Measurements from ENCODE around the gene STXBP6.

Gene STXBP6

DNA sequence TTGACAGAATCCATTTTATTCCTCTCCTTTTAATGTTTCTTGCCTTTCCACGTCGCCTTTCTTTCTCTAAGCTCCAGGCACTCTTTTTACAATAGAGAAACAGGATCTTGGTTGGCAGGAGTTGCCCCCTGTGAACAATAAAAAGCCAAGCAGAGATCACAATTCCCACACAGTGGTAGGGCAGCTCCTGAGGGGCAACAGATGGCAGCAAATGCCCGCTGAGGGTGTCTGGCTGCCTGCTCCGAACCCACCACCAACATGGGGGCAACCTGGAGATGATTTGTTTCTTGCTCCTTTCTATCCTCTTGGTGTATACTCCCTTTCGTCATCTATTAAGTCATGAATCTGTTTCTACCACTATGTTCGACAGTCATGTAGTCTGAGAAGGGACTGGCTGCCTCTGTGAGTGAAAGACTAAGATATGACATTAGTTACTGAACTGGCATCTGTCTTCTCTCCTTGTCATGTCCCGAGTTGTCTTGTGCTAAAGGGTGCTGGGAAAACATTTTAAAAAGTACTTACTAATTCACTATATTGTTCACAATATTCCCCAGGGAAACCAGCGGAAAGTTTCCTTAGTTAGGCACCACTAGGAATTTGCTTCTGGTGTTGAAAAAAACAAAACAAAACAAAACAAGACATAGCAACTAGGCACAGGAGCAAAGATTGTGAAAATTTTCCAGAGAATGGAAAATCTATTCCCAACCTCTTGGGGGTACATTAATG is 170.1 kb downstream of the STXBP6 start:
- no peak for DNase-seq

DNA sequence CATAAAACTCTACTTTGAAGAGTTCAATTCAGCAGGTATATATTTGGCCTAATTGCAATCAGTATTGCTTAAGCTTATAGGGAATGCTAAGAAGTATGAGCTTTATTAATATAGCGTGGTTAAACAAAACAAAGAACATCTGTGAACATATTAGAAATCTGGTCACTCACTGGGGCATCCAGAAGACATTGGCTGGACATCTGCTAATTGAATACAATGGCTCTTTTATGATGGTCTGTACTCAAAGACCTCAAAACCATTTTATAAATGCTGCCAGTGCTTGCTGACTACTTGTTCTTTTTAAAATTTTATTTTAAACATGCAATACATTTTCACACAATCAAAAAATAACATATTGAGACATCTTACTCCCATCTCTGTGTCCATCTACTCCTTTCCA is 173.0 kb downstream of the STXBP6 start:
- no peak for DNase-seq

DNA sequence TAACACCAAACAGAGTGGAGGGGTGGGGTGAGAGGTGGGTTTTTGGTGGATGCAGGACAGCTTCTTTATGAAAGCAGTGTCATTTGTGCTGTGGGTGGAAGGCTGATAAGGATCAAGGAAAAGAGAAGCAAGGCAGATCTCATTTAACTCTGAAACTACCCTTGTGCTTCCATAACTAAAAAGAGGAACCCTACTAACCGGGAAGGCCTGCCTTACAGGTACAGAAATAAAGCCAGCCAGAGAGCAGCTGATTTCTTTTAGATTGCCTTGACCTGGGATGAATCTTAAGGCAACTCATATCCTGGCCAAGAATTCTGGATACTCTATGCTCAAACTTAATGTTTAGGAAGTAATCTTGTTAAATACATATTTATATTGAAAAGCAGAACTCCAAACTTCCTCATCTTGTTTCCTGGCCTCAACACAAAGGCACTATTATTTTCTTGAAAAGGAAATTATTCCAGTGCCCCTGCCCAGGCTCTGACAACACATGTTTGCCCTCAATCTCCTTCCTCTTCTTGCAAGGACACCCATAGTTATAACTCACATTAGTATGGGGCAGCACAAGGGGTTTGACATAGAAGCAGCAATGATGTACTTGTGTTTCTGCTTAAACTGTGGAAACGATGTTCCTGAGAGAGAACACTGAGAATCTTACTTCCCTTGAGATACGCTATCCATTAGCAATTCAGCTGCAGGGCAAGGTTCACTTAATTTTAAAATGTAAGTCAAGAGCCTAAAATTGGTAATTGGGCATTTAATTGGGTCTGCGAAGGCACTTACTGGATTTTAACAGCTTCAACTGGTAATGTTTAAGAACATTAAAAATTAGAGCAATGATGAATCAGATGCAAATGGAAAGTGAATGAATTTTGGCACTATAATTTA is 173.7 kb downstream of the STXBP6 start:
- peak; percentile 99 for DNase-seq

DNA sequence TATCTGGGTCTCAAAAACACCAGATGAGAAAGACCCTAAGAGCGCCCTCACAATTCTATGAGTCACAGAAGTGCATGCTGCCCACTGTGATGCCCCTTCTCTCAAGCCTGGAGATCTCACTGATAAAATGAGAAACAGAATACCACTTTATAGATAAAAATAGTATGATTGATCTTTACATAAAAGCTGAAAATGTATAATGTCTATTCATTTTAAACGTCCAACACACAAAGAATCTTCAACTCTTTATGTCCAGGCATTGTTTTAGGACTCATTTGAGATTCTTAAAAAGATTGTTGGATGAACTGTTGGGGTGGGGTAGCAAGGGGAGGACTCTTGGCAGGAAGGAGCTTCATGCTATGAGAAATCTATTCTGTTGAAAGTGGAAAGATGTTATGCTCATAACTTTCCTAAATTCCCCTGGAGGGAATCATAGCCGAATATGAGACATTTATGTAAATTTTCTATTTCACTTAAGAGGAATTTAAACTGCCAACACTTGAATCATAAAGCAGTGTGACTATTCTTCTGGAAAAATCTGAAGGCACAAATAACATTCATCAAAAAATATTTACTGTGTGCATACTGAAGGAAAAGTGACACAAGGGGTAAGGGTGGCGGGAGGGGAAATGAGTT is 174.6 kb downstream of the STXBP6 start:
- no peak for DNase-seq

DNA sequence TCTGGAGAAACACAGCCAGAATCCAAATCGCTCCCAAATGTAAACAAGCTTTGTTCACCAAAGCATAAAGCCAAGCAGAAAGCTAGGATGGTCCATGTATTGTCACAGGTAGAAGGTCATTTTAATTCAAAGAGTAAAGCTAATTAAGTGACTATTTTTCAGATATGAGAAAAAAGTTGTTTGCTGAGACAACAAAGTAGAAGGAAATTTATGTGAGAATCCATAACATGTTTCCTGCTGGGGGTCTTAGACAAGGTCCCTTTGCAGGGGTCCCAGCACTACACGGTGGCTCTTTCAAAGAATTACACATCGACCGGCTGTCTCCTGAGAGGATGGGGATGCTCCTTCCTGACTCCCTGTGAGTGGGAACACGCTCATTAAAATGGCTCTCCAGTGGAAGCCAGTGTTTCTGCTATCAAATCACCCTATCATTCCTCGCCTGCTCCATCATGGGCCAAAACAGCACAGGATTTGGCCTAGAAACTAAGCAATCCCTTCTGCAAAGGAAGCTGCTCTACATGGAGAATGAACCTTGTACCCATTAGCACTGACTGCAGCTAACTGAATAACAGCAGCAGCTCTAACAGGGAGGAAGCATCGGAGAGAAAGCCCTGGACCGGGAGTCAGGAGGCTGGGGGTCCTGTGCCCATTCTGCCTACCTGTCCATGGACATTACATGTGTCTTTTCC is 175.3 kb downstream of the STXBP6 start:
- no peak for DNase-seq

DNA sequence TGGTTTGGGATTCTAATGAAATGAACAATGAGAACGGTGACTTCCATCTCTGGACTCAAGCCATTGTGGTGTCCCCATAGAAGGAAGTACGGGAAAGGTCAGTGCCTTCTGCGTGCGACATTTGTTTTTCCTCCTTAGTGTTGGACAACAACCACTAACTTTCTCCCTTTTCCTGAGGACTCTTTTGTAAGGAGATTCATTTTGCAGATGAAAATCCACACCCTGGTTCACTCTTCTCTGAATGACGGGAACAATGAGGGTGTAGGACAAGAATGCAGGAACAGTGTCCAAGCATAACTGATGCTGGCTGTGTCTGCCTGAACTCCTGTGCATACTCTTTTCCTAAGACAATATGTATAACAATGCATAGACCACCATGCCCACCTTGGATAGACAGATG is 176.4 kb downstream of the STXBP6 start:
- no peak for DNase-seq

DNA sequence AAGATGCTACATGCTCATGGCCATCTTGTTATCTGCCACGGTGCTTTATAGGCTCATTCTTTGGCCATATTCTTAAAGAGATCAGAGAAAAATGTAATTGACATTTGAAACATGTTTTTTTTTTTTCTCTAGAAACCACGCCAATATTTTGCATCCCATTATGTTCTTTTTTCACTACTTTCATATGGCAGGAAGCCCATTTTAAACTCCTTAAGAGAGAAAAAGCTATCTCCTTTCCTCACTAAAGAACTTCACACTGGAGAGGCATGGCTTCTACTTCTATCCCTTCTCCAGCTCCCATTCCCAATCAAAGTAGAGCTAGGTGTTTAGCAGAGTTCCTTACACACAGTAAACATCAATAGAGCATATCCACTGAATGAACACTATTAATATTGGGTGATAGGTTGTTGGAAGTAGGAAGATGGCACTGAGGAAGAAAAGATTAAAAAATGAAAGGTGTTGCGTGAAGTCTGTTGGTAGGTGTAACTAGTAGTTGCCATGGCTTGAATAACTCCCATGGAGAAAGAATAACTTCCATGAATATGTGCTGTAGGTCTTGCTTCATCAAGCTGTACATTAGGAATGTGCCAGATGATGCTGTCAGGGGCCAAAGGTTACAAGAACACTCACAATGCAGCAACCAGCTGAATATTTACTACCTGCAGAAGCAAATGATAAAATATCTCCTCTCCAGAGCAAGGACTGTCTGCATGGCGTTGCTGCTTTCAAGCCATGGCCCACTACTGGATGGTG is 178.8 kb downstream of the STXBP6 start:
- no peak for DNase-seq

DNA sequence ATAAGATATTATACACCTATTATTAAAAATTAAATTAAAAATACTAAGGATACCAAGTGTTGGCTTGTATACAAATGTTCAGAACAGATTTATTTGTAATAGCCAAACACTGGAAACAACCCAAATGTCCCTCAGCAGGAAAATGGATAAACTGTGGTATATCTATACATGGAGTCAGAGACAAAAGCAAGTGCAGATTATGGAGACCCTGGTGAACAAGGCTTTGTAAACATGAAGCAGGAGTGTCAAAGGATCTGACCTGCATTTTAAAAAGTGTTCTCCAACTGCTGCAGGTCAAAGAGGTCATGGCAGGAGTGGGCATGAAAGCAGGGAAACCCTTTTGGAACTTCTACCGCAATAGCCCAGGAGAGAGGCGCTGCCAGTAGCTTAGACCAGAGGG is 181.6 kb downstream of the STXBP6 start:
- no peak for DNase-seq

DNA sequence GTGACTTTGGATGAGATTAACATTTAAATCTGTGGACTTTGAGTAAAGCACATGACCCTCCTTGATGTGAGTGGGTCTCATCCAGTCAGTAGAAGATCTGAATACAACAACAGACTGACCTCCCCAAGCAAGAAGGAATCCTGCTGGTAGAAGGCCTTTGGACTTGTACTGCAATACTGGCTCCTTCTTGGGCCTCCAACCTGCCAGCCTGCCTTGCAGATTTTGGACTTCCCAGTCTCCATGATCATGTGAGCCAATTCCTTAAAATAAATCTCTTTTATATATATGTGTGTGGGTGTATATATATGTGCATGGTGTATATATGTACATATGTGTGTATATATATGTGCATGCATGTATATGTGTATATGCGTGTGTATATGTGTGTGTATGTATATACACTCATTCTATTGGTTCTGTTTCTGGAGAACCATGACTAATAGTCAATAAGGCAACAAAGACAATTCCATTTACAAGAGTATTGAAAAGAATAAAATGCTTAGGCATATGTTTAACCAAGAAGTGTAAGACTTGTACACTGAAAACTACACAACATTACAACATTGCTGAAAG is 183.8 kb downstream of the STXBP6 start:
- DNase-seq: no peak

DNA sequence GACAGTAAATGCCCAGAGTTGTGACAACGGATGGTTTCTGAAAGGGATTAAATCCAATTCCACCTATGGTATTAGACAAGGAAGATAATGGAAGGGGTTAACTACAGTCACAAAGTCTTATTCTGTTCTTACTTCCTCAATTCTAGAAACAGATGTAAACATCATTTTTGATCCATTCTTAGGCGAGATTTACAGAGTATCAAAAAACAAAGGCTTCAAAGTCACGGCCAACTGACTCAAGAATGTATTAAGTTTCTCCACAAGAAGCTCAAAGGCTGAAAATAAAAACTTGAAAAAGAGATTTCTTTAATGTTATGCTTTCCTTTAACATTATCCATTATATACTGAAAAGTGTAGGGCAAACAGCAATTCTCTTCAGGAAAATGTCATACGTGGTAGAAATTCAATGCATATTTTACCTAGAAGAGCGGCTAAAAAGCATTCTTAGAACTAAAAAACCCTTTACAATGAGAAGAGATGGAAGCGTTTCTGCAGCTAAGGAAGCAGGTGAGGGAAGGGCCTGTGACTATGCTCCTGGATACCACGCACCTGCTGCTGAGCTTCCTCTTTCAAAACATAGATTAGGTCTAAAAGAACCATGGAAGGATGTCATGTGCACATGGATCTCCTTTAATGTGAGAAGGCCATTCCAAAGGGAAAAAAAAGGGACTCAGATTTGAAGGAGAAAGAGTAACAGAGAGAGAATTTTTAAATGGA is 185.8 kb downstream of the STXBP6 start:
- DNase-seq: peak; percentile 28

DNA sequence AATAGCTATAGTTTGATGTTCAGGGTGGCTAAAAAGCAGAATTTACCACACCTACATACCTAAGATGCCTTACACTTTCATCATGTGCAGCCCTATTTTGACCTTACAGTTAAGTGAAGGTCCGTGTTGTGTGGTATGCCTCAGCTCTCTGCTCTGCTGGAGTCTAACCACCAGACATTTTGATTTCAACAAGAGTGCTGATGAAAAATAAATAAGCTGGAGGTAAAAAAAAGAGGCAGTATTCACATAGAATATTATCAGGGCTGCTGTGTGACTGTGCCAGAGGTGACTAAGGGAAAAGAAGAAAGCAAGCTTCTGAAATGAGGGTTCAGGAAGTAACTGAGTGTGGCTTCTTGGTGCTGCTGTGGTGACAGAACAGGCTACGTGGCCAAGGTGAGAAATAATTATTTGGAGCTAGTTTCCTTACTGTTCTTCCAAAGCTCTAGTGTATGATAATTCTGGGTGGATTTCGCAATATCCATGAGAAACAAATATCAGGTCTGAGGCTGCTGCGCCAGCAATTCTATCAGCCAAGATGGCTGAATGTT is 188.8 kb downstream of the STXBP6 start:
- DNase-seq: no peak

DNA sequence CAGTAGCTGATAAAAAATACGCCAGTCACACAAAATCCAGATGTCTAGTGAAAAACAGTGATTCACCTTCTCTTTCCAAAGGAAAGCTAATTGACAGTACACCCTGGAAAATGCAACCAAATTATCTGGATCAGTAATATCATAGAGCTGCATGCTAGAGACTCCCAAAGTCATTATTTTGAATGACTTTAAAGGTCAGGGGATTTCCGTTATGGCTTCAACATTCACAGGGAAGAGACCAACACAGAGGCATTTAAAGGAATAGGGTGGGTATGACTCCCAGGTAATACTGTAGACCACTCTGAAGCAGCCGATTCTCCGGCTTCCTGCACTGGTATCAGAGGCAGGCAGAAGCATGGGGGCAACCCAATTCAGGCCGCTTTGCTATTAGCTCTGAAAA is 190.4 kb downstream of the STXBP6 start:
- no peak for DNase-seq

DNA sequence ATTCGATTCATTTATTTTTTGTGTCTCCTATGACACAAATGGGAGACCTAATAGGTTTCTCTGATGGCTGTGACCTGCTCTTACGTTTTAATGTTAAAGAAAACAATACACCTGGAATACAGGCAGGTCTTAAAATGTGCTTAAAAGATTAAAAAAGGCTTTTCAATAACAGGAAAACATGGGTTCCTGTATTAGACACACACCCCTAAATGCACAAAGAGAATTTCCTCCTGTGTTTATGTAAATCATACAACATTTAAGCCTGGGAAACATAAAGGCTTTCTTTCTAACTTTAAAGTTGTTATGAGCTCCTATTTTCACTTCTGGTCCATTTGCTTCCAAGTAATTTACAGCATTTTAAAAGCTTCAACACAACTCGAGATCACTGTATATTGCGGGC is 191.3 kb downstream of the STXBP6 start:
- no peak for DNase-seq

DNA sequence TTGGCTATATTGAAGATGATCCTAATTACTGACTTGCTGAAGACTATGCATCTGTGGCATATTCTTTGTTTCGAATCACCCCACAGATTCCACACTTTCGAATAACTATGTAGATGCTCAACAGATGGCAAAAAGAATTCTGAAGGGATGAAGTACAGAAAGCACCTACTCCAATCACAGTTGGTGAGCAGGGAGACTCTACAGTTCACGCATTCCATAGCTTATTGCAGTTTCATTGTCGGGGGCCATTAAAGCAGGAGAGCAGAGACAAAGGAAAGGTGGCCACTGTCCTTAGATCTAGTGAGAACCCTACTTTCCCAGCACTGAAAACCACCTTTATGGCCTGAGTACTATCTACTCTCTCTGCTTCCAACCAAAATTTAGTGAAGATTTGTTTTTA is 191.9 kb downstream of the STXBP6 start:
- DNase-seq: no peak

DNA sequence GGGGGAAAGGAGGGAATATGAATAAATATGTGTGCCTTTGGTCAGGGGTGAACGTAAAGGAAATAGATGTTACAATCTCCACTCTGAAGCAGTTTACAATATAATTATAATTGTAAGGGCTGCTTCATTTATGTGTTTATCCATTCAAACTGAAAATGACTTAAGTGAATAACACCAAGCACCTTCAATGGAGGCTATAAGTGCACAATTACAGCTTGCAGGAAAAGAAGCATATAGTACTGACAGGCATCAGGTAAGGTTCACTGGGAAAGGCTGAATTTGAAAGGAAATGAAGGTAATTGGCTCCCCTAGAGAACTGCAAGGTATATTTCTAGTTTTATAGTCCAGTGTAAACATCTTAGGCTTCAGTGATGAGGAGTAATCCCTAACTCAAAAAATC is 192.7 kb downstream of the STXBP6 start:
- no peak for DNase-seq

DNA sequence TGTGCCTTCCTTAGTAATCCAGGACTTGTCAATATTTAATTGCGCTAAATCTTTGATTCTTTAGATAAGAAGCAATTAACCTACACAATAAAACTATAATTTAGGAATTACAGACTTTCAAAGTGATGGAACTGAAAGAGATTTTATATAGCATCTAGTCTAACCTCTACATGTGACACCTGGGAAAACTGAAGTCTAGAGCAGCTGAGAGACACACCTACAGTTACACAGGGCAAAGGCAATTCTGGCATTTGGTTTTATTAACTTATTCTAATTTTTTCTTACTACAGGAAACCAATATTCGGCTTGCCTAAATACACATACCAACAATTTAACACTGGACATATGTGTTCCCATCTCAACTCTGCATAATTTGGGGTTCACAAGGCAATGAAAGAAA is 196.5 kb downstream of the STXBP6 start:
- DNase-seq: no peak

DNA sequence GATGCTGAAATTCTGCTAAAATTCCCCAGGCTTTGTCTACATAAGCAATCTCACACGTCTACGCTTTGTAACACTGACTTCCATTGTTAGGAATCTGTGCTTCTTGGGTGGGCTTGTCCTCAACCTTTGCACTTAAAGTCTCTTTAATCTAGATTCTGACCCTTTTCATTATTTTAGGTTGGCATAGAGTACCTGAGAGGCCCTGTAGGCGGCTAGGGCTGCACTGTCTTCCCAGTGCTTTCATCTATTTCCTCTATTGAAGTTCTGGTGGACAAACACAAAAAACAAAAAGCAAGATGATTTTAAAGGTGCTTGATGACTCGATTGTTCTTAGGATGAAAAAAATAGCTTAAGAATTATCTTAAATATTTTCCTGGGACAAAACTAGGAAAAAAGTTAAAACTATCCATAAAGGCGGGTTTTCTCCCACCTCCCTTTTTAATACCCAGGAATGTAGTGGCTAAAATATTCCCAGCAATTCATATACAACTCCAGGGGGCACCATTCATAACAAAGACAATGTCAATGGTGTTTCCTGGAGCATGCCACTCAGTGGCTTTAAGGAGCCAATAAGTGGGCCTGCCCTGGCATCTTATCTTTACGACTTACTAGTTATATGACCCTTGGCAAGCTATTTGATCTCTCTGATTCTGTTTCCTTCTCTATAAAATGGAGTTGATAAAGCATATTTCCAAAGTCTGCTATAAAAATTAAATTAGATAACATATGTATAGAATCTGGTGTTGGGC is 197.5 kb downstream of the STXBP6 start:
- peak; percentile 78 for DNase-seq

DNA sequence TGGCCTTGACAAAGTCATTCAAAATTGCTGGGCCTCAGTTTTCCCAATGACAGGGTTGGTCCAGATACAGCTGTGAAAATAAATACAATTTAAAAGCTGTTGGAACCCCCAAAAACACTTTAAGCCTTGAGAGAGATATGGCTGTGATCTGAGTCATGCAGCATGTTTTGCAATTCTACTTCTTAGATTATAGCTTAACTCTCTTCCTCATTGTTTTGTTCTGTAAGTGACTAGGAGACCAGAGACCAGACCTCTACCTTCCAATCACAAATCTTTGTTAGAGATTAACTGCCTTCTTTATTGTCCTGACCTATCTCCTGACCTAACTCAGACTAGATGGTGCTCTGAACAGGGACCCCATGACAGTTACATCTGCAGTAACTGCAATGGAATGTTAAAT is 198.1 kb downstream of the STXBP6 start:
- no peak for DNase-seq

DNA sequence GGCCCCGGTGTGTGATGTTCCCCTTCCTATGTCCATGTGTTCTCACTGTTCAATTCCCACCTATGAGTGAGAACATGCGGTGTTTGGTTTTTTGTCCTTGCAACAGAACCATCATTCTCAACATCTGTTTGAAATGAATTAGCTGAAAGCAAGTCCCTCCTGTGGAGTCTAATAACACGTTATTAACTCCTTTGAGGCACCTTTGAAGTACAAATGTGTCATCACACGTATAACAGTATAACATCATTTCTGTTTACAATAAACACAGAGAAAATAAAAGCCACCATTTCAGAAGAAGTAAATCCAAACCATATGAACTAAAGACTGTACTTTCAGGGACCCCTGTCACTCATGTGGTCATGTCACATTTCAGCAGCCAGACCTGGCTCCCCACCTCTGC is 198.5 kb downstream of the STXBP6 start:
- no peak for DNase-seq

DNA sequence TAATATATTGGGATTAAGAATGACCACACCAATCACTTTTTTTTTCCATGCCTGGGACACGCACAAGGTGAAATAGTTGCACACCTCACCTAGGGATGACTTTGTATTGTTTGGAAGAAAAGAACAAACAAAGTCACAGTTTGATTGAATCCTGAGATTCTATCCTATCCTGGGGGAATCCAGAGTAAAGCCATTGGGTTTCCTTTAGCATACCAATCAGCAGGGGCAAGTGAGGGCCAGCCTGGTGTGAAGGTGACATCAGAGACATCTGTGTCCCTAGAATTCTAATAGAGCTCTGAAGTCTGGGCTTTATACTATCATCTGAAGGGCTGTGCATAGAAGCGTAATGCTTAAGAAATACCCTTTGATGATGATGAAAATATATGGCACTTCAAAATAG is 199.9 kb downstream of the STXBP6 start:
- DNase-seq: no peak
